IMR-90 (cell line): ENCODE measurements around the gene FBXW8. TPM values are rescaled to one million over a fixed set of nuclear protein-coding genes. Genes with fewer than 3 reads are reported as not detected.

Experiments
- ATAC-seq: fragments of 200-7000 bp; cut with Tn5 transposase; 2 replicates; pipeline ENCODE4 v1.9.1; 2020; ENCODE audit warnings: low read depth, mild to moderate bottlenecking, moderate library complexity
- BruUV-seq: library from RNA; stranded (reverse); fragments of 400-500 nt; replicated peaks from 2 replicates; lab custom pipeline; 2021; lab: Mats Ljungman, UMichigan
- CTCF ChIA-PET: fragments of 300-600 bp; formaldehyde crosslinking; extraction: SDS; loops from one replicate; lab custom pipeline; 2021; ENCODE audit warnings: antibody characterized with exemption; lab: Yijun Ruan, JAX
- POLR2A ChIA-PET: fragments of 300-600 bp; sonication (Branson Sonifier 250); formaldehyde crosslinking; loops from one replicate; lab custom pipeline; 2022; ENCODE audit warnings: antibody characterized with exemption; ENCODE audit not compliant: unreplicated experiment; lab: Charles Lee
- DNase-seq: peaks from one replicate; pipeline ENCODE4 v3.0.0; 2013
- H2AFZ ChIP-seq: replicated peaks from 2 replicates; pipeline ENCODE3; 2013; ENCODE audit warnings: low read length, mild to moderate bottlenecking; ENCODE audit not compliant: poor library complexity
- H2AK5ac ChIP-seq: 2 replicates; pipeline ENCODE4 v1.6.1; 2013; ENCODE audit warnings: low read depth, low read length, inconsistent platforms
- H2AK9ac ChIP-seq: replicated peaks from 2 replicates; pipeline ENCODE3; 2013; ENCODE audit warnings: mild to moderate bottlenecking, low read depth, low read length, moderate library complexity; ENCODE audit not compliant: poor library complexity
- H2BK120ac ChIP-seq: 2 replicates; pipeline ENCODE4 v1.6.1; 2013; ENCODE audit warnings: low read depth, low read length, inconsistent platforms
- H2BK15ac ChIP-seq: 3 replicates; pipeline ENCODE4 v1.6.1; 2013; ENCODE audit warnings: low read depth, low read length, inconsistent platforms
- H2BK20ac ChIP-seq: 2 replicates; pipeline ENCODE4 v1.6.1; 2013; ENCODE audit warnings: low read depth, mild to moderate bottlenecking, inconsistent platforms, low read length, moderate library complexity
- H2BK5ac ChIP-seq: 2 replicates; pipeline ENCODE4 v1.6.1; 2013; ENCODE audit warnings: mild to moderate bottlenecking, low read depth, low read length, inconsistent platforms; ENCODE audit not compliant: poor library complexity, severe bottlenecking
- H3K14ac ChIP-seq: replicated peaks from 2 replicates; pipeline ENCODE4 v1.6.1; 2013; ENCODE audit warnings: low read depth, low read length, inconsistent platforms
- H3K18ac ChIP-seq: 2 replicates; pipeline ENCODE4 v1.6.1; 2013; ENCODE audit warnings: low read depth, low read length, control low read depth
- H3K23ac ChIP-seq: 2 replicates; pipeline ENCODE4 v1.6.1; 2013; ENCODE audit warnings: low read depth, low read length, inconsistent platforms
- H3K27ac ChIP-seq: 2 replicates; pipeline ENCODE4 v1.5.1; 2013; ENCODE audit warnings: mild to moderate bottlenecking, control low read depth, low read length; ENCODE audit not compliant: insufficient read depth
- H3K27me3 ChIP-seq: 2 replicates; pipeline ENCODE4 v1.6.1; 2013; ENCODE audit warnings: low read length; ENCODE audit not compliant: control insufficient read depth, insufficient read depth
- H3K36me3 ChIP-seq: 2 replicates; pipeline ENCODE4 v1.6.1; 2013; ENCODE audit warnings: low read length, mixed read lengths; ENCODE audit not compliant: control insufficient read depth, insufficient read depth
- H3K4ac ChIP-seq: 2 replicates; pipeline ENCODE4 v1.6.1; 2013; ENCODE audit warnings: low read depth, low read length, inconsistent platforms
- H3K4me1 ChIP-seq: 2 replicates; pipeline ENCODE4 v1.6.1; 2013; ENCODE audit warnings: low read length, mixed read lengths; ENCODE audit not compliant: control insufficient read depth, insufficient read depth
- H3K4me2 ChIP-seq: 2 replicates; pipeline ENCODE4 v1.6.1; 2013; ENCODE audit warnings: low read depth, mild to moderate bottlenecking, control low read depth, low read length, moderate library complexity
- H3K4me3 ChIP-seq: 2 replicates; pipeline ENCODE4 v1.5.1; 2013; ENCODE audit warnings: low read depth, mild to moderate bottlenecking, control low read depth, low read length, moderate library complexity; ENCODE audit not compliant: insufficient read depth
- H3K56ac ChIP-seq: 2 replicates; pipeline ENCODE4 v1.6.1; 2013; ENCODE audit warnings: low read length, inconsistent platforms; ENCODE audit not compliant: insufficient read depth; ENCODE audit errors: extremely low read depth
- H3K79me1 ChIP-seq, 2 experiments: 2 replicates each; pipeline ENCODE4 v1.6.1; 2013; ENCODE audit warnings: low read length in 2 of 2, inconsistent platforms in 1 of 2, low read depth in 1 of 2
- H3K9ac ChIP-seq: 2 replicates; pipeline ENCODE4 v1.6.1; 2013; ENCODE audit warnings: low read depth, low read length, control low read depth
- H3K9me1 ChIP-seq: 2 replicates; pipeline ENCODE4 v1.6.1; 2013; ENCODE audit warnings: low read length, inconsistent platforms; ENCODE audit not compliant: insufficient read depth
- H3K9me3 ChIP-seq: 2 replicates; pipeline ENCODE4 v1.6.1; 2013; ENCODE audit warnings: low read length; ENCODE audit not compliant: control insufficient read depth, insufficient read depth
- H4K20me1 ChIP-seq: 2 replicates; pipeline ENCODE4 v1.6.1; 2013; ENCODE audit warnings: low read length, inconsistent platforms; ENCODE audit not compliant: insufficient read depth
- H4K5ac ChIP-seq: 2 replicates; pipeline ENCODE4 v1.6.1; 2013; ENCODE audit warnings: mild to moderate bottlenecking, low read depth, low read length, control low read depth
- H4K8ac ChIP-seq, 2 experiments: 2 replicates each; pipeline ENCODE4 v1.6.1; 2013; ENCODE audit warnings: low read depth in 2 of 2, low read length in 2 of 2, control low read depth in 1 of 2, inconsistent platforms in 1 of 2
- H4K91ac ChIP-seq: 2 replicates; pipeline ENCODE4 v1.6.1; 2013; ENCODE audit warnings: low read depth, low read length, inconsistent platforms; ENCODE audit not compliant: insufficient read depth
- BHLHE40 ChIP-seq: fragments of 150-350 bp; IDR thresholded peaks from 2 replicates; pipeline ENCODE4 v1.6.1; 2016; ENCODE audit warnings: mild to moderate bottlenecking, low read depth, low read length
- CEBPB ChIP-seq: IDR thresholded peaks from 2 replicates; pipeline ENCODE4 v1.6.1; 2012; ENCODE audit warnings: low read depth, low read length, improper control_type of control experiment
- CHD1 ChIP-seq: IDR thresholded peaks from 2 replicates; pipeline ENCODE4 v1.6.1; 2012; ENCODE audit warnings: low read depth, low read length, improper control_type of control experiment
- CTCF ChIP-seq: conservative IDR thresholded peaks from 2 replicates; pipeline ENCODE4 v1.5.1; 2012; ENCODE audit warnings: mild to moderate bottlenecking, low read depth, low read length, improper control_type of control experiment
- ELK1 ChIP-seq: fragments of 150-350 bp; IDR thresholded peaks from 2 replicates; pipeline ENCODE4 v1.6.1; 2016; ENCODE audit warnings: low read depth, mild to moderate bottlenecking, low read length, moderate library complexity, borderline replicate concordance
- FOS ChIP-seq: fragments of 150-350 bp; IDR thresholded peaks from 2 replicates; pipeline ENCODE4 v1.6.1; 2016; ENCODE audit warnings: low read depth, low read length
- MAFK ChIP-seq: IDR thresholded peaks from 2 replicates; pipeline ENCODE4 v1.6.1; 2012; ENCODE audit warnings: low read depth, low read length, improper control_type of control experiment
- MAZ ChIP-seq: IDR thresholded peaks from 2 replicates; pipeline ENCODE4 v1.6.1; 2012; ENCODE audit warnings: low read depth, mild to moderate bottlenecking, low read length, improper control_type of control experiment, moderate library complexity, borderline replicate concordance
- MXI1 ChIP-seq: IDR thresholded peaks from 2 replicates; pipeline ENCODE4 v1.6.1; 2012; ENCODE audit warnings: low read depth, mild to moderate bottlenecking, low read length, moderate library complexity, borderline replicate concordance
- NFE2L2 ChIP-seq: fragments of 150-350 bp; IDR thresholded peaks from 2 replicates; pipeline ENCODE4 v1.6.1; 2016; ENCODE audit warnings: low read depth, mild to moderate bottlenecking, low read length
- POLR2A ChIP-seq: IDR thresholded peaks from 2 replicates; pipeline ENCODE4 v1.6.1; 2012; ENCODE audit warnings: mild to moderate bottlenecking, low read depth, low read length
- RAD21 ChIP-seq: IDR thresholded peaks from 2 replicates; pipeline ENCODE4 v1.6.1; 2012; ENCODE audit warnings: low read length, improper control_type of control experiment
- RCOR1 ChIP-seq: IDR thresholded peaks from 2 replicates; pipeline ENCODE4 v1.6.1; 2012; ENCODE audit warnings: mild to moderate bottlenecking, low read length, improper control_type of control experiment; ENCODE audit not compliant: insufficient replicate concordance
- RFX5 ChIP-seq: IDR thresholded peaks from 2 replicates; pipeline ENCODE4 v1.8.0; 2012; ENCODE audit warnings: low read depth, mild to moderate bottlenecking, low read length, moderate library complexity
- SMC3 ChIP-seq: fragments of 150-350 bp; IDR thresholded peaks from 2 replicates; pipeline ENCODE4 v1.6.1; 2016; ENCODE audit warnings: low read depth, mild to moderate bottlenecking, antibody characterized with exemption, low read length, moderate library complexity
- USF2 ChIP-seq: fragments of 150-350 bp; IDR thresholded peaks from 2 replicates; pipeline ENCODE4 v1.6.1; 2017; ENCODE audit warnings: mild to moderate bottlenecking, antibody characterized with exemption, low read length, low read depth
- WGBS, 2 experiments: methylation state at CpG; one replicate each; pipeline versions ENCODE4 v1.1.5 to v1.1.7; 2013; ENCODE audit warnings: missing lambda C conversion rate in 2 of 2; ENCODE audit not compliant: insufficient read length in 1 of 2; ENCODE audit errors: extremely low coverage in 2 of 2; 5-methylcytosine and 5-hydroxymethylcytosine counted together
- dilution Hi-C: fragments of 300-500 bp; cut with HindIII; formaldehyde crosslinking; loops from one replicate; pipeline ENCODE4 v1.14.3; 2018; ENCODE audit warnings: low sequenced_read_pairs; ENCODE audit not compliant: unreplicated experiment
- in situ Hi-C: fragments of 300-500 bp; cut with MboI; formaldehyde crosslinking; loops from 3 replicates; pipeline ENCODE4 v1.14.3; 2019; ENCODE audit warnings: low sequenced_read_pairs, inconsistent platforms, mixed read lengths
- intact Hi-C: fragments of 100-400 bp; cut with micrococcal nuclease; formaldehyde crosslinking; loops from 2 replicates; pipeline ENCODE4 v1.10.0; 2022
- polyA plus RNA-seq, 3 experiments: library from polyadenylated mRNA; depleted of rRNA; stranded (reverse); fragments of >200 nt; gene quantifications; 2 replicates each; pipeline ENCODE4 v1.2.3, GENCODE V29; 2012; ENCODE audit warnings: low replicate concordance in 1 of 3
- total RNA-seq: library from RNA; depleted of rRNA; stranded (reverse); fragments of >200 nt; gene quantifications from 2 replicates; pipeline ENCODE4 v1.2.3, GENCODE V29; 2012

Gene FBXW8
- total and polyA plus RNA-seq, 2 of the 4 experiments (the other 2 are of a cell fraction) = 20.3 to 25.8 TPM

DNA sequence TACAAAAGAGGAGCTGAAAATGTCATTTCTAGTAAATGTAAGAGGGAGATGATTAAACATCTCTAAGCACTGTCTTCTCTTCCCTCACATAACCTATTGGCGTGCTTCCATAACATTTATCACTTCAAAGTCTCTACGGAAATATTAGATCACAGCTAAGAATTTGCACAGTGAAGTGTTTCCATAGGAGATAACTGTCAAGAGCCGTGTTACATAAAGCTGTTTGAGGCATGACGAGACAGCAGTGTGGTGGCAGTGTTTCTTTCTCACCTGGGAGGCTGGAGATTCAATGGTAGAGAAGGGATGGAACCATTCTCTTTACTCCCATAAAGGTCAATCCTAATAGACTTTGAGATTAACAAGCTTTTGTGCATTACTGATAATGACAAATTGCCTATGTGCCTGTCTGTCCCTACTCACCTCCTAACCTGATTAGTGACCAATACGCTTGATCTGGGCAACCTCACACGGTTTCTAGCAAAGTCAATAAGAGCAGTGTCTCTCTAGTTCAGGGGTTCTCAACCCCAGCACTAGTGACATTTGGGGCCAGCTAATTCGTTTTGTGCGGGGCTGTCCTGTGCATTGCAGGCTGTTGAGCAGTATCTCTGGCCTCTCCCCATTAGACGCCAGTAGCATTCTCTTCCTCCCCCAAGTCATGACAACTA is 35.3 kb downstream of the FBXW8 start:
- Histone ChIP-seq H2AK9ac (no peak overlapping the region), H3K56ac (no peak overlapping the region), H2AFZ (no peak overlapping the region), H3K23ac (no peak overlapping the region), H3K9ac (no peak overlapping the region), H3K4me1 (no peaks in the 10 kb centered on the region), H3K18ac (no peak overlapping the region), H2BK15ac (no peak overlapping the region), H2BK120ac (no peak overlapping the region), H3K9me1 (peaks cover 8% of the 10 kb centered on the region), H4K8ac (no peak overlapping the region), H3K14ac (no peak overlapping the region), H4K5ac (no peak overlapping the region), H3K36me3 (peaks cover 37% of the 10 kb centered on the region), H3K9me3 (peaks cover 9% of the 10 kb centered on the region), H3K4me2 (no peak overlapping the region), H2BK20ac (no peak overlapping the region), H3K27me3 (no peaks in the 10 kb centered on the region), H2AK5ac (no peak overlapping the region), H3K79me1 (peaks cover 23 to 54% of the 10 kb centered on the region in 2 experiments), H3K27ac (no peak overlapping the region), H4K20me1 (peaks cover 23% of the 10 kb centered on the region), H4K91ac (no peak overlapping the region), H3K4ac (no peak overlapping the region), H3K4me3 (no peak overlapping the region), H2BK5ac (no peak overlapping the region)
- intact Hi-C loops (no loop called here), in situ Hi-C loops (no loop called here), dilution Hi-C loops (no loop called here)
- POLR2A ChIA-PET = no interaction called here
- 93% methylated on average over 4 of the region's 9 CpGs; no CpG with 5 or more reads in 1 of the 2 experiments for WGBS, 2 experiments
- DNase-seq = no peak
- ATAC-seq = no peak
- TF ChIP-seq NFE2L2 = no peak
- TF ChIP-seq MAZ = no peak
- no peak for TF ChIP-seq RCOR1
- no peak for TF ChIP-seq RAD21
- no peak for TF ChIP-seq RFX5
- no peak for TF ChIP-seq FOS
- no peak for TF ChIP-seq SMC3
- no peak for TF ChIP-seq CTCF
- TF ChIP-seq CHD1 = no peak
- TF ChIP-seq ELK1 = no peak
- TF ChIP-seq POLR2A = no peak
- no peak for TF ChIP-seq MAFK
- no peak for TF ChIP-seq USF2
- no peak for TF ChIP-seq CEBPB
- TF ChIP-seq BHLHE40 = no peak
- no peak for TF ChIP-seq MXI1
- CTCF ChIA-PET = no interaction called here
- no TSS peak for BruUV-seq
